WTC11 (cell line): ENCODE results near the gene ARHGEF19. TPM values are rescaled to one million over a fixed set of nuclear protein-coding genes. Genes with fewer than 3 reads are reported as not detected.
"Not testable (repeated sequence)": the region's sequence is repeated elsewhere in the genome, so short reads cannot be mapped to it uniquely, and the experiment has no call there.

Source experiments
- ATAC-seq: fragments of 200-7000 bp; cut with Tn5 transposase; 2 replicates; pipeline ENCODE4 v1.10.0; 2021; ENCODE audit warnings: mild to moderate bottlenecking, moderate library complexity
- CTCF ChIA-PET: fragments of 300-600 bp; sonication (Branson Sonifier 250); formaldehyde crosslinking; loops from one replicate; lab custom pipeline; 2021; ENCODE audit warnings: antibody characterized with exemption; lab: Charles Lee
- POLR2A ChIA-PET: fragments of 350-600 bp; sonication (Branson Sonifier 250); formaldehyde crosslinking; loops from one replicate; lab custom pipeline; 2021; ENCODE audit warnings: antibody characterized with exemption; lab: Charles Lee
- DNase-seq: peaks from one replicate; pipeline ENCODE4 v3.0.0; 2021; ENCODE audit warnings: low spot score
- H3K27ac Mint-ChIP-seq: 2 replicates; pipeline ENCODE4 v1.8.0; 2021; ENCODE audit warnings: mixed read lengths
- H3K27me3 Mint-ChIP-seq: 2 replicates; pipeline ENCODE4 v1.8.0; 2021; ENCODE audit warnings: low read depth, mild to moderate bottlenecking, moderate library complexity, mixed read lengths
- H3K36me3 Mint-ChIP-seq: 2 replicates; pipeline ENCODE4 v1.8.0; 2021; ENCODE audit warnings: mixed read lengths
- H3K4me1 Mint-ChIP-seq: 2 replicates; pipeline ENCODE4 v1.8.0; 2022; ENCODE audit warnings: mixed read lengths
- H3K4me3 Mint-ChIP-seq: 2 replicates; pipeline ENCODE4 v1.8.0; 2021; ENCODE audit warnings: mild to moderate bottlenecking, moderate library complexity, mixed read lengths
- H3K9me3 Mint-ChIP-seq: 2 replicates; pipeline ENCODE4 v1.8.0; 2021; ENCODE audit warnings: mixed read lengths
- ATF1 ChIP-seq: sonication (generic); formaldehyde crosslinking; IDR thresholded peaks from 2 replicates; pipeline ENCODE4 v1.8.1; 2023; ENCODE audit warnings: mild to moderate bottlenecking, moderate library complexity, missing genetic modification reagents
- ETV6 ChIP-seq: sonication (generic); formaldehyde crosslinking; IDR thresholded peaks from 2 replicates; pipeline ENCODE4 v1.8.1; 2022; ENCODE audit warnings: mild to moderate bottlenecking, missing genetic modification reagents
- FOXJ3 ChIP-seq: sonication (generic); formaldehyde crosslinking; IDR thresholded peaks from 2 replicates; pipeline ENCODE4 v1.9.0; 2021; ENCODE audit warnings: missing genetic modification reagents, mild to moderate bottlenecking, borderline replicate concordance
- GABPB1 ChIP-seq: sonication (generic); formaldehyde crosslinking; IDR thresholded peaks from 2 replicates; pipeline ENCODE4 v1.8.1; 2023; ENCODE audit warnings: mild to moderate bottlenecking, missing genetic modification reagents
- GRHL2 ChIP-seq: fragments of 250-450 bp; sonication (Bioruptor Pico); IDR thresholded peaks from 2 replicates; pipeline ENCODE4 v1.8.0; 2022; ENCODE audit warnings: mild to moderate bottlenecking, moderate library complexity; ENCODE audit not compliant: insufficient replicate concordance, severe bottlenecking
- HMGA2 ChIP-seq: fragments of 250-450 bp; sonication (Bioruptor Pico); IDR thresholded peaks from 2 replicates; pipeline ENCODE4 v1.4.0; 2021; ENCODE audit warnings: mild to moderate bottlenecking, moderate library complexity
- MXD4 ChIP-seq: fragments of 250-450 bp; sonication (Bioruptor Pico); IDR thresholded peaks from 2 replicates; pipeline ENCODE4 v1.8.0; 2021; ENCODE audit warnings: mild to moderate bottlenecking, moderate library complexity, borderline replicate concordance
- NFE2L1 ChIP-seq: sonication (generic); formaldehyde crosslinking; IDR thresholded peaks from 2 replicates; pipeline ENCODE4 v1.8.1; 2023; ENCODE audit warnings: missing genetic modification reagents
- NR2C2 ChIP-seq: sonication (generic); formaldehyde crosslinking; IDR thresholded peaks from 2 replicates; pipeline ENCODE4 v1.8.0; 2022; ENCODE audit warnings: mild to moderate bottlenecking, missing genetic modification reagents
- RORB ChIP-seq: fragments of 250-450 bp; sonication (Bioruptor Pico); IDR thresholded peaks from 2 replicates; pipeline ENCODE4 v1.9.0; 2021; ENCODE audit warnings: mild to moderate bottlenecking
- SMAD3 ChIP-seq: sonication (generic); formaldehyde crosslinking; IDR thresholded peaks from 2 replicates; pipeline ENCODE4 v1.8.0; 2022; ENCODE audit warnings: missing genetic modification reagents, mild to moderate bottlenecking, borderline replicate concordance
- SP1 ChIP-seq: sonication (generic); formaldehyde crosslinking; conservative IDR thresholded peaks from 2 replicates; pipeline ENCODE4 v1.8.1; 2022; ENCODE audit warnings: missing genetic modification reagents
- TEAD4 ChIP-seq: sonication (generic); formaldehyde crosslinking; IDR thresholded peaks from 2 replicates; pipeline ENCODE4 v1.8.0; 2022; ENCODE audit warnings: mild to moderate bottlenecking, missing genetic modification reagents
- ZBTB21 ChIP-seq: sonication (generic); formaldehyde crosslinking; IDR thresholded peaks from 2 replicates; pipeline ENCODE4 v1.8.1; 2023; ENCODE audit warnings: mild to moderate bottlenecking, missing genetic modification reagents, borderline replicate concordance
- ZNF219 ChIP-seq: sonication (generic); formaldehyde crosslinking; IDR thresholded peaks from 2 replicates; pipeline ENCODE4 v1.8.0; 2023; ENCODE audit warnings: missing genetic modification reagents, mild to moderate bottlenecking, borderline replicate concordance
- total RNA-seq: library from RNA; stranded (reverse); gene quantifications from 3 replicates; pipeline ENCODE4 v1.2.3, GENCODE V29; 2021
- TF ChIP-seq, protein P1 (sequence below): sonication (generic); formaldehyde crosslinking; IDR thresholded peaks from 2 replicates; pipeline ENCODE4 v1.8.1; 2022; ENCODE audit warnings: low read depth, mild to moderate bottlenecking, moderate library complexity, missing genetic modification reagents, borderline replicate concordance
- TF ChIP-seq, protein P2 (sequence below): fragments of 200-600 bp; IDR thresholded peaks from 2 replicates; pipeline ENCODE4 v1.8.0; 2022; ENCODE audit warnings: antibody characterized with exemption
- TF ChIP-seq, protein P3 (sequence below): sonication (generic); formaldehyde crosslinking; conservative IDR thresholded peaks from 2 replicates; pipeline ENCODE4 v1.8.1; 2022; ENCODE audit warnings: mild to moderate bottlenecking, missing genetic modification reagents
- TF ChIP-seq, protein P4 (sequence below): sonication (generic); formaldehyde crosslinking; IDR thresholded peaks from 2 replicates; pipeline ENCODE4 v1.8.0; 2022; ENCODE audit warnings: missing genetic modification reagents

ARHGEF19 gene
- total RNA-seq, 1 experiment from 2014 or later = 53.1 TPM

DNA sequence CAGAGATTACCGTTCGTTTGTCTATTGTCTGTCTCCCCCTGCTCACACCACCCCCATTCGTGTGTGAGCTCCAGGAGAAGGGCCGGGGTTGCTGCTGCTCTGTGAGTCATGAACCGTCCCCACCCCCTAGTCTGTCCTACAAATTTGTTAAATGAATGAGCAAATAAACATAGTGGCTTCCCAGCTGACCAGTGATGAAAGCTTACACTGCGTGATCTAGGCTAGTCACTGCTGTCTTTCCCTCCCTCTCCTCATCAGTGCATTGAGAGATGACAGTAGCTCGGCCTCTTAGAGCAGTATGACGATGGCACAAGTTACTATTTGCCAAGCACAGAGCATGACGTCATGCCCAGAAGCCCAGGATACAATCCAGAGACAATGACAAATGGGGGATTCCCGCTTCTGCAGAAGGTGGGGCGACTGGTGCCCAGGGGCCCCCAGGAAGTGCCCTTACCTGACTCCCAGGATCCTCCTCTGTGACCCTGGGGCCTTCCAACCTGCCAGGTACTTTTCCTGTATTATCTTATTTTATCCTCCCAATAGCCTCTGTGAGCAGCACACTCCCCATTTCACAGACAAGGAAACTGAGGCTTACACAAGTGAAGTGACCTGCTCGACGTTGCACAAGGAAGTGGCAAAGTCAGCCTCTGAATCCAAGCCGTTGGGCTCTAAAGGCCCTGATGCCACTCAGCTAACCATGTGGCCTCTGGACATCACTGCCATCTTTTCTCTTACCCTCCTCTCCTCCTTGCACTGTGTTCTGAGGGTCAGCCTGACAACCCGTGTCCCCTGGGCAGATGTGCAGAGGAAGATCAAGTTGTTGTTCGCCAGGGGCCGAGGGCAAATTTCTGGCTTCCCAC, 48.0 kb downstream of the ARHGEF19 start:
- TF ChIP-seq, protein P1, sequence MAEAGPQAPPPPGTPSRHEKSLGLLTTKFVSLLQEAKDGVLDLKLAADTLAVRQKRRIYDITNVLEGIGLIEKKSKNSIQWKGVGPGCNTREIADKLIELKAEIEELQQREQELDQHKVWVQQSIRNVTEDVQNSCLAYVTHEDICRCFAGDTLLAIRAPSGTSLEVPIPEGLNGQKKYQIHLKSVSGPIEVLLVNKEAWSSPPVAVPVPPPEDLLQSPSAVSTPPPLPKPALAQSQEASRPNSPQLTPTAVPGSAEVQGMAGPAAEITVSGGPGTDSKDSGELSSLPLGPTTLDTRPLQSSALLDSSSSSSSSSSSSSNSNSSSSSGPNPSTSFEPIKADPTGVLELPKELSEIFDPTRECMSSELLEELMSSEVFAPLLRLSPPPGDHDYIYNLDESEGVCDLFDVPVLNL (CRISPR knock-in tag) = no peak
- peak; percentile 62; the same call in 1 of the 2 replicates for TF ChIP-seq GABPB1 (CRISPR knock-in tag)
- H3K9me3 Mint-ChIP-seq = no peaks in the 10 kb centered on the region
- ChIA-PET POLR2A (interaction anchor here (0.6 to 1.0 kb wide), 2 partner anchors 8 to 17 kb away, joined by 3 to 4 read pairs; no protein-coding TSS in a partner anchor), CTCF (interaction anchor here (1.0 to 4.3 kb wide), 4 partner anchors 18 to 82 kb away, joined by 4 to 28 read pairs (median 10); no protein-coding TSS in a partner anchor)
- peaks cover 7% of the 10 kb centered on the region; the same call in 1 of the 2 replicates for H3K27me3 Mint-ChIP-seq
- no peaks in the 10 kb centered on the region for H3K36me3 Mint-ChIP-seq
- peaks cover 59% of the 10 kb centered on the region for H3K4me1 Mint-ChIP-seq
- DNase-seq (no peak), ATAC-seq (no peak)
- no peak overlapping the region for H3K4me3 Mint-ChIP-seq
- peak overlapping the region; percentile 72 for H3K27ac Mint-ChIP-seq

DNA sequence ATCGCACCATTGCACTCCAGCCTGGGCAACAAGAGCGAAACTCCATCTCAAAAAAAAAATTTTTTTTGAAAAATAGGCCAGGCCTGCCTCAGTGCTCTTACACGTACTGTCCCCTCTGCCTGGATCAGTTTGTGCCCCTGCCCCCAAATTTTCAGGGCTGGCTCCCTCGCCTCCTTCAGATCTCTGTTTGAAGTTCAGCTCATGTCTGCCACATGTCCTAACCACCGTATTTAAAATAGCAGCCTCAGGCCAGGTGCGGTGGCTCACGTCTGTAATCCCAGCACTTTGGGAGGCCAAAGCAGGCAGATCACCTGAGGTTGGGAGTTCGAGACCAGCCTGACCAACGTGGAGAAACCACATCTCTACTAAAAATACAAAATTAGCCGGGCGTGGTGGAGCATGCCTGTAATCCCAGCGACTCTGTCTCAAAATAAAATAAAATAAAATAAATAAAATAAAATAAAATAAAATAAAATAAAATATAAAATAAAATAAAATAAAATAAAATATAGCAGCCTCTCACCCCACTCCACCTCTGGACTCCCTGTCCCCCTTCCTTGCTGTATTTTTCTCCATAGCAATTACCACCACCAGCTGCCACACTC, 48.7 kb downstream of the ARHGEF19 start:
- TF ChIP-seq HMGA2 (CRISPR knock-in tag) = peak; percentile 99
- H3K9me3 Mint-ChIP-seq, ATAC-seq, H3K36me3 Mint-ChIP-seq, POLR2A ChIA-PET, H3K4me3 Mint-ChIP-seq, H3K27me3 Mint-ChIP-seq, DNase-seq: not testable (repeated sequence)
- peaks cover 51% of the 10 kb centered on the region for H3K4me1 Mint-ChIP-seq
- CTCF ChIA-PET = interaction anchor here (0.6 to 4.3 kb wide), 10 partner anchors 18 to 91 kb away, joined by 3 to 28 read pairs (median 4); partner anchors contain the start of gene FAM131C
- H3K27ac Mint-ChIP-seq = peak overlapping the region; percentile 72

DNA sequence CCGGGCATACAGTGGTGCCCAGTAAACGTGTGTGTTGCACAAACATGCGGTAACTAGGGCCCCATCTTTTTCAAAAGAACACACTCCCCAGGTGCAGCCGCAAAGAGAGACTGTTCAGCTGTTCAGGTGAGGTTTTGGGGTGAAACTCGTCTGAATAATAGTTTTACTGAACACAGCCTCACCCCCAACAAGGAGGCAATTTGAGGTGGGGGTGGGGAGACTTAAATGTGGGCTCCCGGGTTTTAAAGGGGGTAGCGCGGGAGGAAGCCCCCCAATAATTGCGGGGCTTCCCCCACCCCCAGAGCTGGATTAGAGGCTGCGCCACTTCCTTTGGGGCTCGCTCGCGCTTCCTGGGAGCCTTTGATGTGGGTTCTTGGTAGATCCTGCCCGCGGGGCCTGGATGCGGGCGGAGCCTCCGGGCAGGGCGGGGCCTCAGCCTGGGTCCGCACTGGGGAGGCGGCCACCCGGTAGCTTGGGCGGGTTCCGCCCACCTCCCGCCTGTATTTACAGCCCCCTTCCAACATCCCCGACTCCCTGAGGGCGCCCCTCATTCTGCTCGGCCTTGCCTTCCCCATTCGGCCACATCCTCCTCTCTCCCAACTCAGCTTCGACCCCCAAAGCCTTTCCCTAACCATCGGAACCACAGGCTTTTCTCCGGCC, 50.2 kb downstream of the ARHGEF19 start:
- TF ChIP-seq ETV6 (peak; percentile 81), SP1 (CRISPR knock-in tag) (peak; percentile 60), SMAD3 (no peak)
- ATAC-seq = peak; percentile 83
- Mint-ChIP-seq H3K27me3 (peaks cover 7% of the 10 kb centered on the region; the same call in 1 of the 2 replicates), H3K4me1 (peaks cover 45% of the 10 kb centered on the region), H3K4me3 (peak overlapping the region; percentile 58), H3K9me3 (no peaks in the 10 kb centered on the region), H3K27ac (no peak overlapping the region; the same call in 1 of the 2 replicates), H3K36me3 (no peaks in the 10 kb centered on the region)
- POLR2A ChIA-PET = interaction anchor here (0.6 to 1.1 kb wide), 4 partner anchors 9 to 136 kb away, joined by 3 to 6 read pairs (median 4); no protein-coding TSS in a partner anchor
- CTCF ChIA-PET = interaction anchor here (0.7 to 4.3 kb wide), 12 partner anchors 8 to 358 kb away, joined by 3 to 28 read pairs (median 3); no protein-coding TSS in a partner anchor
- peak; percentile 83 for DNase-seq

DNA sequence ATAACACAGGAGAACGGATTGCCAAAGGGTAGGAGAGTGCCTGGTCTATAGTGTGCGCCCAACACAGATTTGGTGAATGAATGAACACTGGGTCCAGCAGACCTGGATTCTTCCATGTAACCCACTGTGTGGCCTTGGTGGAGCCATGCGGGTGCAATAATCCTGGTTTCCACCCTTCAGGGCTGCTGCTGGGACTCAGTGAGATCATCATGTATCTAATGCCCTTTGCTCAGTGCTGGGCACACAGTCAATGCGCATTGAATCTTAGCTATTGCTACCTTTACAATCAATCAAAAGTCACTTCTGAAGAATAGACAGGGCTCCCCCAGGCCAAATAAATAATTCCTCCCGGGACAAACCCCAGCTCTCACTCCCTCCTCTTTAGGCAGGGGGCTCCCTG, 50.7 kb downstream of the ARHGEF19 start:
- ATAC-seq (no peak), DNase-seq (no peak)
- Mint-ChIP-seq H3K27ac (no peak overlapping the region), H3K4me3 (peak overlapping the region; percentile 58), H3K27me3 (peaks cover 7% of the 10 kb centered on the region; the same call in 1 of the 2 replicates), H3K4me1 (peaks cover 45% of the 10 kb centered on the region), H3K9me3 (no peaks in the 10 kb centered on the region), H3K36me3 (no peaks in the 10 kb centered on the region)
- ChIA-PET POLR2A (no interaction called here), CTCF (interaction anchor here (1.7 to 1.9 kb wide), 2 partner anchors 79 to 83 kb away, joined by 5 to 9 read pairs; no protein-coding TSS in a partner anchor)
- TF ChIP-seq NFE2L1 (CRISPR knock-in tag) = no peak
- no peak for TF ChIP-seq ATF1
- TF ChIP-seq, protein P2, sequence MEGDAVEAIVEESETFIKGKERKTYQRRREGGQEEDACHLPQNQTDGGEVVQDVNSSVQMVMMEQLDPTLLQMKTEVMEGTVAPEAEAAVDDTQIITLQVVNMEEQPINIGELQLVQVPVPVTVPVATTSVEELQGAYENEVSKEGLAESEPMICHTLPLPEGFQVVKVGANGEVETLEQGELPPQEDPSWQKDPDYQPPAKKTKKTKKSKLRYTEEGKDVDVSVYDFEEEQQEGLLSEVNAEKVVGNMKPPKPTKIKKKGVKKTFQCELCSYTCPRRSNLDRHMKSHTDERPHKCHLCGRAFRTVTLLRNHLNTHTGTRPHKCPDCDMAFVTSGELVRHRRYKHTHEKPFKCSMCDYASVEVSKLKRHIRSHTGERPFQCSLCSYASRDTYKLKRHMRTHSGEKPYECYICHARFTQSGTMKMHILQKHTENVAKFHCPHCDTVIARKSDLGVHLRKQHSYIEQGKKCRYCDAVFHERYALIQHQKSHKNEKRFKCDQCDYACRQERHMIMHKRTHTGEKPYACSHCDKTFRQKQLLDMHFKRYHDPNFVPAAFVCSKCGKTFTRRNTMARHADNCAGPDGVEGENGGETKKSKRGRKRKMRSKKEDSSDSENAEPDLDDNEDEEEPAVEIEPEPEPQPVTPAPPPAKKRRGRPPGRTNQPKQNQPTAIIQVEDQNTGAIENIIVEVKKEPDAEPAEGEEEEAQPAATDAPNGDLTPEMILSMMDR = no peak
- no peak for TF ChIP-seq GRHL2 (CRISPR knock-in tag)
- no peak for TF ChIP-seq NR2C2 (CRISPR knock-in tag)
- no peak for TF ChIP-seq MXD4
- no peak for TF ChIP-seq FOXJ3 (CRISPR knock-in tag)
- no peak for TF ChIP-seq HMGA2 (CRISPR knock-in tag)
- TF ChIP-seq, protein P3, sequence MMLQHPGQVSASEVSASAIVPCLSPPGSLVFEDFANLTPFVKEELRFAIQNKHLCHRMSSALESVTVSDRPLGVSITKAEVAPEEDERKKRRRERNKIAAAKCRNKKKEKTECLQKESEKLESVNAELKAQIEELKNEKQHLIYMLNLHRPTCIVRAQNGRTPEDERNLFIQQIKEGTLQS (CRISPR knock-in tag) = no peak
- no peak for TF ChIP-seq TEAD4 (CRISPR knock-in tag)
- TF ChIP-seq ZNF219 (CRISPR knock-in tag) = no peak
- no peak for TF ChIP-seq RORB (CRISPR knock-in tag)
- TF ChIP-seq ZBTB21 (CRISPR knock-in tag) = no peak
- TF ChIP-seq, protein P4, sequence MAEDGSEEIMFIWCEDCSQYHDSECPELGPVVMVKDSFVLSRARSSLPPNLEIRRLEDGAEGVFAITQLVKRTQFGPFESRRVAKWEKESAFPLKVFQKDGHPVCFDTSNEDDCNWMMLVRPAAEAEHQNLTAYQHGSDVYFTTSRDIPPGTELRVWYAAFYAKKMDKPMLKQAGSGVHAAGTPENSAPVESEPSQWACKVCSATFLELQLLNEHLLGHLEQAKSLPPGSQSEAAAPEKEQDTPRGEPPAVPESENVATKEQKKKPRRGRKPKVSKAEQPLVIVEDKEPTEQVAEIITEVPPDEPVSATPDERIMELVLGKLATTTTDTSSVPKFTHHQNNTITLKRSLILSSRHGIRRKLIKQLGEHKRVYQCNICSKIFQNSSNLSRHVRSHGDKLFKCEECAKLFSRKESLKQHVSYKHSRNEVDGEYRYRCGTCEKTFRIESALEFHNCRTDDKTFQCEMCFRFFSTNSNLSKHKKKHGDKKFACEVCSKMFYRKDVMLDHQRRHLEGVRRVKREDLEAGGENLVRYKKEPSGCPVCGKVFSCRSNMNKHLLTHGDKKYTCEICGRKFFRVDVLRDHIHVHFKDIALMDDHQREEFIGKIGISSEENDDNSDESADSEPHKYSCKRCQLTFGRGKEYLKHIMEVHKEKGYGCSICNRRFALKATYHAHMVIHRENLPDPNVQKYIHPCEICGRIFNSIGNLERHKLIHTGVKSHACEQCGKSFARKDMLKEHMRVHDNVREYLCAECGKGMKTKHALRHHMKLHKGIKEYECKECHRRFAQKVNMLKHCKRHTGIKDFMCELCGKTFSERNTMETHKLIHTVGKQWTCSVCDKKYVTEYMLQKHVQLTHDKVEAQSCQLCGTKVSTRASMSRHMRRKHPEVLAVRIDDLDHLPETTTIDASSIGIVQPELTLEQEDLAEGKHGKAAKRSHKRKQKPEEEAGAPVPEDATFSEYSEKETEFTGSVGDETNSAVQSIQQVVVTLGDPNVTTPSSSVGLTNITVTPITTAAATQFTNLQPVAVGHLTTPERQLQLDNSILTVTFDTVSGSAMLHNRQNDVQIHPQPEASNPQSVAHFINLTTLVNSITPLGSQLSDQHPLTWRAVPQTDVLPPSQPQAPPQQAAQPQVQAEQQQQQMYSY (CRISPR knock-in tag) = no peak
